Inflammatory macrophage (primary cell): ENCODE measurements around the gene ARHGAP21.

Experiments
- DNase-seq, 2 donors: peaks; one replicate each; pipeline ENCODE4 v3.0.0-alpha.2; 2020 to 2022

Gene ARHGAP21

GRCh38 chr10:24571870-24572450 is 151.7 kb downstream of the ARHGAP21 start:
- no peak for DNase-seq

- no peak for DNase-seq
These were observed 152.8 kb downstream of the ARHGAP21 start for GRCh38 chr10:24570658-24571426.

GRCh38 chr10:24569828-24570657 is 153.6 kb downstream of the ARHGAP21 start:
- DNase-seq: no peak

GRCh38 chr10:24569330-24569796 is 154.3 kb downstream of the ARHGAP21 start:
- no peak for DNase-seq

- no peak for DNase-seq
These were observed 155.6 kb downstream of the ARHGAP21 start for GRCh38 chr10:24568042-24568441.

- no peak for DNase-seq
These were observed 162.2 kb downstream of the ARHGAP21 start for GRCh38 chr10:24561453-24561852.

- peak; percentile 20 to 28 for DNase-seq
These were observed 166.6 kb downstream of the ARHGAP21 start for GRCh38 chr10:24556750-24557742.

GRCh38 chr10:24556126-24556749 is 167.4 kb downstream of the ARHGAP21 start:
- DNase-seq: no peak

- DNase-seq: no peak
These were observed 169.7 kb downstream of the ARHGAP21 start for GRCh38 chr10:24554036-24554435.

GRCh38 chr10:24553051-24553612 is 170.6 kb downstream of the ARHGAP21 start:
- no peak for DNase-seq

- DNase-seq: no peak
These were observed 171.2 kb downstream of the ARHGAP21 start for GRCh38 chr10:24552346-24553016.

- no peak for DNase-seq
These were observed 172.5 kb downstream of the ARHGAP21 start for GRCh38 chr10:24551161-24551560.

- DNase-seq: no peak
These were observed 173.0 kb downstream of the ARHGAP21 start for GRCh38 chr10:24550680-24551079.

GRCh38 chr10:24545585-24545984 is 178.1 kb downstream of the ARHGAP21 start:
- DNase-seq: no peak

GRCh38 chr10:24544776-24545175 is 178.9 kb downstream of the ARHGAP21 start:
- no peak for DNase-seq

GRCh38 chr10:24542314-24543270 is 181.1 kb downstream of the ARHGAP21 start:
- no peak for DNase-seq

GRCh38 chr10:24541239-24541753 is 182.4 kb downstream of the ARHGAP21 start:
- no peak for DNase-seq

GRCh38 chr10:24536636-24537035 is 187.1 kb downstream of the ARHGAP21 start:
- DNase-seq: no peak

GRCh38 chr10:24533981-24534380 is 189.7 kb downstream of the ARHGAP21 start:
- DNase-seq: no peak
